SK-N-SH (cell line): ENCODE data around the gene BMAL1.

ENCODE experiments used
- CHD2 ChIP-seq: fragments of 150-350 bp; IDR thresholded peaks from 2 replicates; pipeline ENCODE4 v1.6.1; 2018; ENCODE audit warnings: low read length; ENCODE audit not compliant: partially characterized antibody
- CTCF ChIP-seq: fragments of 200-600 bp; sonication (generic); IDR thresholded peaks from 2 replicates; pipeline ENCODE4 v1.6.1; 2017; ENCODE audit warnings: antibody characterized with exemption, mild to moderate bottlenecking, moderate library complexity
- FOXJ3 ChIP-seq: sonication (generic); formaldehyde crosslinking; IDR thresholded peaks from 2 replicates; pipeline ENCODE4 v1.5.1; 2020; ENCODE audit warnings: mild to moderate bottlenecking, missing genetic modification reagents
- GATA2 ChIP-seq: sonication (generic); formaldehyde crosslinking; IDR thresholded peaks from 2 replicates; pipeline ENCODE4 v1.5.0; 2020; ENCODE audit warnings: mild to moderate bottlenecking, missing genetic modification reagents
- MXI1 ChIP-seq: IDR thresholded peaks from 2 replicates; pipeline ENCODE4 v1.6.1; 2012; ENCODE audit warnings: mild to moderate bottlenecking, low read depth, low read length, improper control_type of control experiment
- NFIC ChIP-seq: IDR thresholded peaks from 2 replicates; pipeline ENCODE4 v1.4.0; 2012; ENCODE audit warnings: borderline replicate concordance
- REST ChIP-seq: IDR thresholded peaks from 2 replicates; pipeline ENCODE4 v1.6.1; 2012; ENCODE audit warnings: mild to moderate bottlenecking, low read depth, low read length, moderate library complexity
- RXRA ChIP-seq: IDR thresholded peaks from 2 replicates; pipeline ENCODE4 v1.4.0; 2012; ENCODE audit warnings: low read depth, mild to moderate bottlenecking, borderline replicate concordance
- SIN3A ChIP-seq: IDR thresholded peaks from 2 replicates; pipeline ENCODE4 v1.6.1; 2012; ENCODE audit warnings: low read depth, mild to moderate bottlenecking, low read length, moderate library complexity, borderline replicate concordance
- USF2 ChIP-seq: fragments of 150-350 bp; IDR thresholded peaks from 2 replicates; pipeline ENCODE4 v1.6.1; 2017; ENCODE audit warnings: antibody characterized with exemption, low read length, low read depth, borderline replicate concordance
- ZBTB33 ChIP-seq: IDR thresholded peaks from 2 replicates; pipeline ENCODE4 v1.4.0; 2012; ENCODE audit warnings: low read depth, borderline replicate concordance

GRCh38 chr11:13229136-13229535 is 48.5 kb upstream of the BMAL1 start:
- TF ChIP-seq ZBTB33, result no peak
- TF ChIP-seq CHD2, result no peak
- TF ChIP-seq CTCF, result no peak
- no peak for TF ChIP-seq REST
- TF ChIP-seq USF2, result no peak
- TF ChIP-seq GATA2 (CRISPR knock-in tag), result no peak
- TF ChIP-seq FOXJ3 (CRISPR knock-in tag), result no peak
- no peak for TF ChIP-seq NFIC
- TF ChIP-seq MXI1, result no peak
- no peak for TF ChIP-seq SIN3A
- no peak for TF ChIP-seq RXRA
